H9 (cell line): Measurements from ENCODE around the gene VGLL3. TPM values are rescaled to one million over a fixed set of nuclear protein-coding genes. Genes with fewer than 3 reads are reported as not detected.

Experiments used
- DNase-seq: peaks from one replicate; pipeline ENCODE4 v3.0.0-alpha.2; 2017
- H2AFZ ChIP-seq: one replicate; pipeline ENCODE4 v1.6.1; 2013; ENCODE audit warnings: mild to moderate bottlenecking, low read length, control low read depth, moderate library complexity
- H2AK5ac ChIP-seq: 2 replicates; pipeline ENCODE4 v1.6.1; 2013; ENCODE audit warnings: low read length, control low read depth, mixed read lengths; ENCODE audit not compliant: insufficient read length
- H2BK120ac ChIP-seq: one replicate; pipeline ENCODE4 v1.6.1; 2013; ENCODE audit warnings: low read depth, mild to moderate bottlenecking, low read length, control low read depth, inconsistent platforms; ENCODE audit not compliant: poor library complexity, severe bottlenecking
- H2BK12ac ChIP-seq: 2 replicates; pipeline ENCODE4 v1.6.1; 2013; ENCODE audit warnings: low read length, control low read depth, mixed read lengths, low read depth; ENCODE audit not compliant: insufficient read length
- H2BK15ac ChIP-seq: 2 replicates; pipeline ENCODE4 v1.6.1; 2013; ENCODE audit warnings: low read depth, low read length, control low read depth
- H2BK20ac ChIP-seq: one replicate; pipeline ENCODE4 v1.6.1; 2013; ENCODE audit warnings: low read depth, mild to moderate bottlenecking, low read length, control low read depth, inconsistent platforms; ENCODE audit not compliant: poor library complexity, severe bottlenecking
- H2BK5ac ChIP-seq: 2 replicates; pipeline ENCODE4 v1.6.1; 2013; ENCODE audit warnings: low read length, control low read depth, mixed read lengths; ENCODE audit not compliant: insufficient read length
- H3K14ac ChIP-seq: 2 replicates; pipeline ENCODE4 v1.6.1; 2013; ENCODE audit warnings: low read length, control low read depth; ENCODE audit not compliant: insufficient read depth
- H3K18ac ChIP-seq: 2 replicates; pipeline ENCODE4 v1.6.1; 2013; ENCODE audit warnings: low read depth, mild to moderate bottlenecking, mixed read lengths, low read length, control low read depth; ENCODE audit not compliant: insufficient read length
- H3K23ac ChIP-seq: 2 replicates; pipeline ENCODE4 v1.6.1; 2013; ENCODE audit warnings: low read length, control low read depth, mixed read lengths, low read depth; ENCODE audit not compliant: insufficient read length
- H3K23me2 ChIP-seq: 2 replicates; pipeline ENCODE4 v1.6.1; 2013; ENCODE audit warnings: low read depth, mild to moderate bottlenecking, mixed read lengths, low read length, control low read depth; ENCODE audit not compliant: insufficient read length, poor library complexity, severe bottlenecking
- H3K27ac ChIP-seq: 2 replicates; pipeline ENCODE4 v1.5.1; 2013; ENCODE audit warnings: low read length, control low read depth, mixed read lengths, low read depth; ENCODE audit not compliant: insufficient read length
- H3K27me3 ChIP-seq: 2 replicates; pipeline ENCODE4 v1.6.1; 2013; ENCODE audit warnings: low read length, control low read depth, inconsistent platforms; ENCODE audit not compliant: insufficient read depth
- H3K4ac ChIP-seq: 2 replicates; pipeline ENCODE4 v1.6.1; 2013; ENCODE audit warnings: low read depth, mild to moderate bottlenecking, control low read depth, inconsistent platforms, low read length, moderate library complexity
- H3K4me1 ChIP-seq: 2 replicates; pipeline ENCODE4 v1.6.1; 2013; ENCODE audit warnings: low read length, control low read depth, inconsistent platforms; ENCODE audit not compliant: insufficient read depth
- H3K4me2 ChIP-seq: 2 replicates; pipeline ENCODE4 v1.6.1; 2013; ENCODE audit warnings: low read length, control low read depth, mixed read lengths; ENCODE audit not compliant: insufficient read length, insufficient read depth
- H3K56ac ChIP-seq: 2 replicates; pipeline ENCODE4 v1.6.1; 2013; ENCODE audit warnings: low read depth, mild to moderate bottlenecking, mixed read lengths, low read length, control low read depth; ENCODE audit not compliant: insufficient read length
- H3K79me1 ChIP-seq: 2 replicates; pipeline ENCODE4 v1.6.1; 2013; ENCODE audit warnings: low read depth, mild to moderate bottlenecking, moderate library complexity, low read length, control low read depth, inconsistent platforms; ENCODE audit not compliant: insufficient read depth, poor library complexity, severe bottlenecking
- H3K79me2 ChIP-seq: 2 replicates; pipeline ENCODE4 v1.6.1; 2013; ENCODE audit warnings: low read length, control low read depth, inconsistent platforms; ENCODE audit not compliant: insufficient read depth
- H3K9ac ChIP-seq: 2 replicates; pipeline ENCODE4 v1.6.1; 2013; ENCODE audit warnings: low read length, control low read depth, mixed read lengths; ENCODE audit not compliant: insufficient read length; ENCODE audit errors: extremely low read depth
- H3K9me3 ChIP-seq: one replicate; pipeline ENCODE4 v1.6.1; 2013; ENCODE audit warnings: low read depth, low read length, inconsistent platforms; ENCODE audit not compliant: control insufficient read depth
- H3T11ph ChIP-seq: one replicate; pipeline ENCODE4 v1.6.1; 2013; ENCODE audit warnings: mild to moderate bottlenecking, low read length, control low read depth, inconsistent platforms
- H4K20me1 ChIP-seq: one replicate; pipeline ENCODE4 v1.6.1; 2013; ENCODE audit not compliant: control insufficient read depth, insufficient read length, insufficient read depth
- H4K5ac ChIP-seq: 2 replicates; pipeline ENCODE4 v1.6.1; 2013; ENCODE audit warnings: low read depth, mild to moderate bottlenecking, mixed read lengths, low read length, control low read depth; ENCODE audit not compliant: insufficient read length
- H4K8ac ChIP-seq: replicated peaks from 2 replicates; pipeline ENCODE4 v1.6.1; 2013; ENCODE audit warnings: low read length, control low read depth, mixed read lengths, low read depth; ENCODE audit not compliant: insufficient read length
- H4K91ac ChIP-seq: 2 replicates; pipeline ENCODE4 v1.6.1; 2013; ENCODE audit warnings: low read depth, mild to moderate bottlenecking, moderate library complexity, mixed read lengths, low read length, control low read depth; ENCODE audit not compliant: insufficient read length
- H3K27ac Mint-ChIP-seq, 3 experiments: 2 replicates in 2 of 3; 3 replicates in 1 of 3; pipeline ENCODE4 v1.8.0; 2020 to 2021; ENCODE audit warnings: mixed read lengths in 3 of 3, mild to moderate bottlenecking in 1 of 3, moderate library complexity in 1 of 3
- H3K27me3 Mint-ChIP-seq: 2 replicates; pipeline ENCODE4 v1.8.0; 2021; ENCODE audit warnings: low read depth, mild to moderate bottlenecking, moderate library complexity, mixed read lengths
- H3K36me3 Mint-ChIP-seq, 3 experiments: 2 replicates in 2 of 3; 3 replicates in 1 of 3; pipeline ENCODE4 v1.8.0; 2020 to 2021; ENCODE audit warnings: low read depth in 3 of 3, mixed read lengths in 3 of 3; ENCODE audit not compliant: insufficient read depth in 1 of 3
- H3K4me1 Mint-ChIP-seq, 2 experiments: 2 replicates each; pipeline ENCODE4 v1.8.0; 2020; ENCODE audit warnings: mixed read lengths in 2 of 2
- H3K4me3 Mint-ChIP-seq, 2 experiments: 2 replicates in 1 of 2; 3 replicates in 1 of 2; pipeline ENCODE4 v1.8.0; 2020 to 2021; ENCODE audit warnings: mild to moderate bottlenecking in 2 of 2, mixed read lengths in 2 of 2, moderate library complexity in 1 of 2
- H3K9me3 Mint-ChIP-seq, 2 experiments: 2 replicates in 1 of 2; 3 replicates in 1 of 2; pipeline ENCODE4 v1.8.0; 2020; ENCODE audit warnings: mild to moderate bottlenecking in 2 of 2, mixed read lengths in 2 of 2, moderate library complexity in 1 of 2
- WGBS: extraction: QIAGEN DNeasy Blood & Tissue Kit; methylation state at CpG from one replicate; pipeline ENCODE4 v1.1.7; 2013; ENCODE audit warnings: missing lambda C conversion rate, low lambda C conversion rate, mixed read lengths; ENCODE audit not compliant: insufficient read length; ENCODE audit errors: extremely low coverage; 5-methylcytosine and 5-hydroxymethylcytosine counted together
- total RNA-seq: library from RNA; stranded (reverse); gene quantifications from 2 replicates; pipeline ENCODE4 v1.2.1, GENCODE V29; 2021
- TF ChIP-seq, protein P1 (sequence below): fragments of 200-600 bp; sonication (generic); conservative IDR thresholded peaks from 3 replicates; pipeline ENCODE4 v1.8.0; 2021; ENCODE audit warnings: antibody characterized with exemption, mild to moderate bottlenecking

Gene VGLL3
- total RNA-seq, 1 experiment from 2014 or later, result 19.7 TPM

DNA sequence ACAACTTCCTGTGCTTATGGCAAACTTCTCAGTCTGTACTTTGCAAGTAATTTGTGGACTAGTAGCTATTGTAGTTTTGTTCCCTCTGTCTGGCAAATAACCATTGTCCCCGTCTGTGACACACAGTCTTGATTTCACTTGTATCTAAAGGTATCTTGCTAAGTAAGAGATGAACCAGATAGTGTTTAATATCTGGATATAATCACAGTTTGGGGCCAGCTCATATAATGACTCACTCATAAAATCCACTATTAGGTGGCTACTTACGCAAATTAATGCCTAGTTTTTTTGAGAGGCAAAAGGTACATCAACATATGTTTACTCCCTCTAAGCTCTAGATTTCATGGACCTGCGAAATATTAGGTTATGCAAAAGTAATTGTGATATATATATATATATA is 30.4 kb downstream of the VGLL3 start:
- H4K20me1 ChIP-seq, result no peaks in the 10 kb centered on the region
- H3K9ac ChIP-seq, result no peak overlapping the region
- H3T11ph ChIP-seq, result no peak overlapping the region
- no peak overlapping the region for H3K18ac ChIP-seq
- H3K9me3 ChIP-seq, result no peaks in the 10 kb centered on the region
- H3K27me3 ChIP-seq, result no peaks in the 10 kb centered on the region
- no peaks in the 10 kb centered on the region for H3K23me2 ChIP-seq
- TF ChIP-seq, protein P1, sequence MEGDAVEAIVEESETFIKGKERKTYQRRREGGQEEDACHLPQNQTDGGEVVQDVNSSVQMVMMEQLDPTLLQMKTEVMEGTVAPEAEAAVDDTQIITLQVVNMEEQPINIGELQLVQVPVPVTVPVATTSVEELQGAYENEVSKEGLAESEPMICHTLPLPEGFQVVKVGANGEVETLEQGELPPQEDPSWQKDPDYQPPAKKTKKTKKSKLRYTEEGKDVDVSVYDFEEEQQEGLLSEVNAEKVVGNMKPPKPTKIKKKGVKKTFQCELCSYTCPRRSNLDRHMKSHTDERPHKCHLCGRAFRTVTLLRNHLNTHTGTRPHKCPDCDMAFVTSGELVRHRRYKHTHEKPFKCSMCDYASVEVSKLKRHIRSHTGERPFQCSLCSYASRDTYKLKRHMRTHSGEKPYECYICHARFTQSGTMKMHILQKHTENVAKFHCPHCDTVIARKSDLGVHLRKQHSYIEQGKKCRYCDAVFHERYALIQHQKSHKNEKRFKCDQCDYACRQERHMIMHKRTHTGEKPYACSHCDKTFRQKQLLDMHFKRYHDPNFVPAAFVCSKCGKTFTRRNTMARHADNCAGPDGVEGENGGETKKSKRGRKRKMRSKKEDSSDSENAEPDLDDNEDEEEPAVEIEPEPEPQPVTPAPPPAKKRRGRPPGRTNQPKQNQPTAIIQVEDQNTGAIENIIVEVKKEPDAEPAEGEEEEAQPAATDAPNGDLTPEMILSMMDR, result no peak
- no peak overlapping the region for H3K23ac ChIP-seq
- no peak overlapping the region for H4K91ac ChIP-seq
- no peak overlapping the region for H4K5ac ChIP-seq
- Mint-ChIP-seq H3K27me3 (no peaks in the 10 kb centered on the region), H3K4me1 (peaks cover 8 to 10% of the 10 kb centered on the region in 2 experiments), H3K36me3 (peaks cover 1 to 4% (median 4%) of the 10 kb centered on the region in 3 experiments; a peak in 4 of 7 replicates), H3K9me3 (no peaks in the 10 kb centered on the region), H3K4me3 (no peak overlapping the region), H3K27ac (no peak overlapping the region)
- H2AK5ac ChIP-seq, result no peak overlapping the region
- no peaks in the 10 kb centered on the region for H3K79me2 ChIP-seq
- no peak overlapping the region for H2BK20ac ChIP-seq
- H2BK12ac ChIP-seq, result no peak overlapping the region
- no peak overlapping the region for H4K8ac ChIP-seq
- no peak overlapping the region for H3K14ac ChIP-seq
- no peak overlapping the region for H2BK5ac ChIP-seq
- no peak overlapping the region for H3K4me2 ChIP-seq
- no peak overlapping the region for H2BK120ac ChIP-seq
- H3K27ac ChIP-seq, result no peak overlapping the region
- WGBS, result no CpG with 5 or more reads among the region's 3 CpGs
- H3K4me1 ChIP-seq, result peaks cover 4% of the 10 kb centered on the region; the same call in 1 of the 2 replicates
- no peak overlapping the region for H2BK15ac ChIP-seq
- no peak overlapping the region for H2AFZ ChIP-seq
- H3K56ac ChIP-seq, result no peak overlapping the region
- DNase-seq, result no peak
- no peak overlapping the region for H3K4ac ChIP-seq
- no peaks in the 10 kb centered on the region for H3K79me1 ChIP-seq
